GM18511 (cell line): ENCODE data around the gene GTSE1.

Experiments used
- ATAC-seq: cut with Tn5 transposase; IDR thresholded peaks from one replicate; pipeline ENCODE4 v1.9.1; 2021; ENCODE audit warnings: mild to moderate bottlenecking, moderate library complexity; ENCODE audit not compliant: unreplicated experiment

GTSE1 gene

GRCh38 chr22:46377525-46378425, 81.1 kb downstream of the GTSE1 start:
- no peak for ATAC-seq

- no peak for ATAC-seq
Observed at GRCh38 chr22:46378426-46379065, 81.9 kb downstream of the GTSE1 start.

DNA sequence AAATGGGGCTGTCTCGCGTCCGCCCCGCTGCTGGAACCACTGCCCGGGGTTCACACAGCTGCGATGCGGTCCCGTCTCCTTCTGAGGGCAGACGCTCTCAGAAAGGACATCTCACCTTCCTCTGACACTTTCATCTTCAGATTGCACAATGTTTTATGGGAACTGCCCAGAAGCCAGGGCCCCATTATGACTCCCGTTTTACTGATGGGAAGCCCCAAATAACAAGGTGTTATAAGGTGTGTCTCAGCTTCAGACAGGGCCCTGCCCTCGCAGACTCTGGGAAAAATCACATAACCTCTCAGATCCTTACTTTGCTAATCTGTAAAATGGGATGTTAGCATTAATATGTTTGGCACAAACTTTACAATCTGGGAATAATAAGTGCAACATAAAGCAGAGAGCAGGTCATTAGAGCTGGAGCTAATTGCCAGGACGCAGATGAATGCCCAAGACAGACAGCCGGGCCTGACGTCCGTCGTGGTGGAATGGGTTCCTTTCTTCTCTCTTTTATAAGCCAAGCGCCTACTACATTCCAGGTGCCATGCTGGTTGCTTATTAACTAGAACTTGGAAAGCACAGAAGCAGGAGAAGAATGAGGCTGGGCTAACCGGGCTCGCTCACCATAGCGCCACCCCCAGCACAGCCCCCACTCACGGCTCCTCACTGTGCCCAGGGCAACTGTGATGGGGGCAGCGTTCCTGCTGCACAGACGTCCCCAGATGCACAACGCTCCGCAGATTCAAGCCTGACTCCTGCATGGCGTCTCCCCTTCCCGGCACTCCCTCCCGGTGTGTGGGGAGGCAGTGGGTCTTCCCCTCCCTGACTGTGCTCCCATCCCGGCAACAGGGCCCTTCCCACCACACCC, 82.6 kb downstream of the GTSE1 start:
- no peak for ATAC-seq

DNA sequence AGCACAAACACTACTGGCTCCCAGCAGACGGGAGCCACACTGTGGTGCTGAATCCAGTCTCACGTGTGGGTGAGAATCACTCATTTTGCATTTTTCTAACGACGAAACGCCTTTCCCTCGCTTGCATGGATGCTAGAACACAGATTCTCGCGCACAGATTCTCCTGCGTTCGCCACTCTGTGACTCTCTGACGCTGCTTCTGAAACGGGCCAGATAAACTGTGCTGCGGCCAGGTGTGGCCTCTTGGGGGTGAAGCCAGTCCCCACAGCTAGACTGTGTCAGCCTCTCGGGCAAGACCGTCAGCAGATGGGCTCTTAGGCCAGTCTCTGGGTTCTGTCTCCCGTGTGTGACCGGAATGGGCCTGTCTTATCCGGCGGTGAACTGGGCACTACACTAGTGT, 83.4 kb downstream of the GTSE1 start:
- no peak for ATAC-seq
